NCI-H1436 (cell line): Measurements from ENCODE around the gene CCDC88C.
A peak's percentile ranks its signal among the peaks of the same experiment; 100 is the strongest.
"Not testable (repeated sequence)": the region's sequence is repeated elsewhere in the genome, so short reads cannot be mapped to it uniquely, and the experiment has no call there.

Source experiments
- DNase-seq: peaks from one replicate; lab custom pipeline; 2025; lab: John Stamatoyannopoulos, UW

CCDC88C gene

DNA sequence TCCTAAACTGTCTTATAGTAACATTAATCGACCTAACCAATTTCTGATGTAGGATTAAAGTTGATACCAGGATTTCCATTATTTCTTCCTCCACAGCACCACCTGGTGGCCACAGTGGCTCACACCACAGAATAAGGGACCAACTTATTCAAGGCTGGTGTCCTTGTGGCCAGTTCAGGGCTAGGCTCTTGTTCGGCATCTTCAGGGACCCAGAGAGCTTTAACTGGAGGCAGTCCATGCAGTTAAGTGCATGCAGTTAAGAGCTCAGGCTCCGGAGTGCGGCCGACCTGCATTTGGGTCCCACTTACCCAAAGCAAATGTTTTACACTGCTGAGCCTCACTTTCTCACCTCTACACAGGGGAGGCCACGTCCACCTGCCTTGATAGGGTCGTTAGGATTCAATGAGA is 131.1 kb downstream of the CCDC88C start:
- DNase-seq: peak; percentile 36

DNA sequence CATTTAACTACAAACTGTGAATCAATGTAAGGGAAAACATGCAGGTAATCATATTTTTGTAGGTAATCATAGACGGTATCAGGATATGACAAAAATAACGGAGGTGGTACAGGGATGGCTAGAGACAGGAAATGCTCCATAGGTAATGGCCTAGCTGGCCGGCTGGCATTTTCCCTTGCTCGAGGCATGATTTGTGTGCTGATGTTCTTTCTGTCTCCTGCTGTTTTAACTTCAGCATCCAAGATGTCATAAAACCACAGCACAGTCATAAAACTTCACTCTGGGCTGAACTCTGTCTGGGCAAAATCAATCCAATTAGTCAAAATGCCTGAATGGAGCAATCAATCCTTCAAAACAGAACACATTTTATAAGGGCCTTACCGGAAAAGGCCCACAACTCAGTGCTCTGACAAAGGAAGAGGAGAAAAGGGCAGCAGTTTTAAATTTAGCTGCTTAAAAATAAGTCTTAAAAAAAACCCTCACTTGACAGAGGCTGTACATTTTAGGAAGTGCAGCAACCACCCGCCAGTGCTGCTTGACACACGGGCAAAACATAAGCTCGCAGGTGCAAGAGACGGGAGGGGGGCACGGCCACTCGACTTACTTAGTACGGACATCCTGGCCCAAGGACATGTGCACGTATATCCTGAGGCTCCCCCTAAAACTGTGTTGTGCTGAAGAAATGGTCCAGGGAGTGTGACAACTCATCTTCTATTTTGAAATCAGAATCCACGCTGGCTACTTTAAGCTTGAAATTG is 132.7 kb downstream of the CCDC88C start:
- no peak for DNase-seq

DNA sequence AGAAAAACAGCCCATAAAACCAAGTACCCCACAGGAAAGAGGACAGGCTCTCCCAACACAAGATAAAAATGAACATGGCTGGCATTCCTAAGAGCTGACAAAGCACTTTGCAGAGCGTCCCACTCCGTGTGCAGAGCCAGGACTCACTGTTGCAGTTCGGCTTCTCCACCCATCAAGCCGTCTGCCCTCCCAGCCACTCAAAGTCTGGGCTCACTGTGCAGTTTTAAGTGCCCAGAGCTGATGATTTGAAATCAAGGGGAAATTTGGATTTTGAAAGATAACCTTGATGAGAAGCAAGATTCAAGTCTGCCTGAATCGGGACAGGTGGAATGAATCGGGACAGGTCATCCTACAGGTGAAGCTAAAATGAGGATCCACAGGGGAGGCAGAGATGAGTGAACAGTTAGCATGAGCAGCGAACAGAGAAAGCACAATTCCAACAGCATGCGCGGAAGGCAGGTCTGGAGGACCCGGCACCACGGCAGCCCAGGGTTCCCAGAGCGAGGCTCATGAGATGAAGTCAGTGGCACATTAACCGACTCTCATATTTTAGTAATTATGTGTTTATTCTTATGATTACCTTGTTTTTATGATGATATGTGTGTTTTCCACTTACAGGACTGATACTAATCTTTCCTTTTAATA is 133.4 kb downstream of the CCDC88C start:
- no peak for DNase-seq

DNA sequence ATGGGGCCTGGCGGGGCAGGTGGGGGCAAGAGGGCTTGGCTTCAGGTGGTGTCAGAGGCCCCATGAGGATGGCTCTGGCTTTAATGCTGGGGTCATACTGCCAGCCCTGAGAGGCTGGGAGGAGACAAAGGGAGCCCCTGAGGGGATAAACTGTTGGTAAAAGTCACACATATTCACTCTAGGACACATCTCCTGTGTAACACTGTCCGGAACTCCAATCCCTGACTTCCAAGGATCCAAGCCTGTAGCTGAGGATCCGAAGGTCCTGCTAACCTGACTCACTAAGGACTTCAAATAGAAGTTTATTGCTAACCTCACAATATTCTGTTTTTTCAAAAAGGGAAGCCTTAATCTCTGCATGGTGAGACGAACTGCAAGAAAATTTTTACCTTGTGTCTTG is 134.0 kb downstream of the CCDC88C start:
- DNase-seq: no peak

DNA sequence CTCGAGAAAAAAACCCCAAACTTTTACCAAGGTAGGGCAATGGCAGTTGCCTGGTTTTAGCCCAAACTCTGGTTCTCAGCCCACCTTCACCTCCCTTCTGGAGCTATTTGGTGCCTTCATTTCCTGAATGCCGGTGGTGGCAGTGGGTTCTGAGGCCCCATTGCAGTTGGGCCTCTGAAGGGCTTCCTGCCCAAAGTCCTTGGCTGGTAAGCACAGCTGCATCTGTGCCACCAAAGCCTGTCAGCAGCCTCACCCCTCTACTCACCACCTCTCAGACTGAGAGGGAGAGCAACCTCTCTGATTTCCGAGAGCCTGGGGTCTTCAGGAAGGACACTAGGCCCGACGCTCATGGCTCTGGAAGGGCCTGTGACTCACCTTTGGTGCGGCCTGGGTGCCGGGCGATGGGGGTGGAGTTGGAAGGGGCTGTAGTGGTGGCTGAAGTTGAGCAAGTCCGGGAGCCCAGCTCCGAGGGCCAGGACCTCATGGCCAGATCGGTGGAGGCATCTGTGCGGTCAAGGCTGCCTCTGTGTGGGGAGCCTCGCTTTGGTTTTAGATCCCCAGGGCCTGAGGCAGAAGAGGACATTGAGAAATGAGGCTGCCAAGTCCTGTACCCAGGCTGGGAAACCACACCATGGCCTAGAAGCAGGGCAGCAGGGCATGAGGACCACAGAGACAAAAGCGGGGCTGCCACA is 134.5 kb downstream of the CCDC88C start:
- DNase-seq: no peak

DNA sequence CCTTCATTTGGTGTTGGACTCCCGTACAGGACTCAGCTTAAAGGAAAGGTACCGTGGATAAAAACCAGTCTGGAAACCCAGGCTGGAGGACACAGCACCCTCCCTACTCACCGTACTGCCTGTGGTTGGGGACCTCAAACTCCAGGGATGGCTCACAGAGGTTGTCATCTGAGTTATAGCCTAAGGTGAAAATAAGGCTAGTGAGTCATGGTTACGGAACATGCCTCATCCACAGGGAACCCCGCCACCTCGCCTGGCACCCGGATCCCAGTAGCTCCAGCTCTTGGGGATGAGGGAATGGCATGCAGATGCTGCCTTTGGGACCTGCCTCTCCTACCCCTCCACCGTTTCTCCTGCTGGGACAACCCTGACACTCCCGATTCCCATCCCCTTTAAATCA is 136.3 kb downstream of the CCDC88C start:
- DNase-seq: no peak

DNA sequence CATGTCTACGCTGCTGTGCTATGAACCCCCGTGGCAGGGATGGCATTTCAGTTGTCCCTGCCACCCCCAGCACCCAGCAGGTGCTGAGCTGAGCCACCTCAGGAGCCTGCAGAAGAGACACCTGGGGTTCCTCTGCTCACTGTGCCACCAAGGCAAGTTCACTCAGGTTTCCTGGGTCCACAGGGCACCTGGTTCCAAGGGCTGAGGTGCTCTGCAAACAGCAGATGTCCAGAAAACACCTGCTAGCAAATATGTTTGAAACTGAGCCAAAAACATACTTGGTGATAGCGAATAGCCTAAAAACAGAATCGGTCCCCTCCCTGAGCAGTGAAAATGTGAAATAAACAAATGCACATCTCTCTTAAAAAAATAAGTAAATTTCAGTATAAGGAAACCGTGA is 137.5 kb downstream of the CCDC88C start:
- DNase-seq: no peak

DNA sequence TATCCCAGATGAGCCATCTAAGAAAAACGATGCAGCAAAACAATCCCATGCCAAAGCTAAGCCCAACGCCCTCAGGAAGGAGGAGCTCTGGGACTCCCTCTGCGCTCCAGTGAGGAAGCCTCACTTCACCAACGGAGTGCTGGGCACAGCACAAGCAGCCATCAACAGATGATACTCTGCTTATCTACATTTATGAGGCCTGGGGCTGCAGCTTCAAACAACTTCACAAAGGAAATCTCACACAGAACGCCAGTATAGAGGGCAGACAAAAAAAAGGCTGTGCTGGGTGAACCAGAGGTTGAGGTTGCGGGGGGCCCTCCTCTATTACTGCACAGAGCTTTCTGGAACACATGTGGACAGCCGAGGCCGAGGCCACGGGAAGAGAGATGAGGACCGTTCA is 138.3 kb downstream of the CCDC88C start:
- DNase-seq: no peak

DNA sequence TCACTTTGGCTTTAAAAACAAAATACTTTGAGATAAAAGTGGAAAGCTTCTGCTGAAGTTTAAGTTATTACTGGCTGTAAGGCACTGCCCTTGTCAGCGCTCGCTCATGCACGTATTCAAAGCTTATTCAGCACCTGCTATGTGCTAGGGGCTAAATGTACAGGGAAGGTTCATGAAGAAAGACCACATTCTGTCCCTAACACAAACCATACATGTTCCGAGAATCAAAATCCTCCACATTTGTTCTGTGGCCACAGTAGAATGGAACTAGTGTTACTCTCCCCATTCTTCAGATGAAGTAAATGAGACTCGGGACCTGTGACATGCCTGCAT is 139.3 kb downstream of the CCDC88C start:
- DNase-seq: no peak

DNA sequence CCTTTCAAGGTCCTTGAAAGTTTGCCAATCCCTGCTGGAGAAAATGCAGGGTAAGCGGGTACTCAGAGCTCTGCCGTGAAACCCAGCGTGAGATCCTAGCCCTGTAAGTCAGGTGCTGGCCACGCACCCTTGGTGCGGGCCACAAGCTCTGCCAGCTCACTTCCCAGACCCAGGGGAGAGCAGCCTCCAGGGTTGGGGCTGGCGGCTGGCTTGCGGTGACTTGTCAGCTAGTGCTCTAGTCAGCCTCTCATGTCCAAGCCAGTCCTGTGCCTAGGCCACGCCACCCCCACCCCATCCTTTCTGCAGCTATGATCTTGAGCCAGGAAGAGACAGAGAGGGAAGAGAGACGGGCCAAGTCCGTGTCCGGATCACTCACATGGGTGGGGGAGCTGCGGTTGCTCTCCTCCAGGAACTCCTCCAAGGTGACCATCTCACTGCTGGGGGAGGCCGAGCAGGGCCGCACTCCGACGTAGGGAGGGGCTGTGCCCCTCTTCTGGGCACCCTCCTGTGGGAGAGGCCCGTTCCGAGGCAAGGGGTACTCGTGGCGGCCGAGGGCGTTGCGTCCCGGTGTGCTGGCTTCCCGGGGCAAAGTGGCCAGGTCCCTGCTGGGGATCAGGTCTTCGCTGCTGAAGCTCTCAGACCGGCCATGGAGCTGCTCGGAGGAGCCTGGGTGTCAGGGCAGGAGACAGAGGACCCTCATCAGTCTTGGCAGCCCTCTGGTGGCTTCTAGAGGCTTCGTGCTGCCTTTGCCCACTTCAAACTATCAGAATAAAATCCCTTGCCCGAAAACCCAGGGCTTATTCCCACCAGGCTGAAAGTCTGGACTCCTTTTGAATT is 139.9 kb downstream of the CCDC88C start:
- DNase-seq: no peak

DNA sequence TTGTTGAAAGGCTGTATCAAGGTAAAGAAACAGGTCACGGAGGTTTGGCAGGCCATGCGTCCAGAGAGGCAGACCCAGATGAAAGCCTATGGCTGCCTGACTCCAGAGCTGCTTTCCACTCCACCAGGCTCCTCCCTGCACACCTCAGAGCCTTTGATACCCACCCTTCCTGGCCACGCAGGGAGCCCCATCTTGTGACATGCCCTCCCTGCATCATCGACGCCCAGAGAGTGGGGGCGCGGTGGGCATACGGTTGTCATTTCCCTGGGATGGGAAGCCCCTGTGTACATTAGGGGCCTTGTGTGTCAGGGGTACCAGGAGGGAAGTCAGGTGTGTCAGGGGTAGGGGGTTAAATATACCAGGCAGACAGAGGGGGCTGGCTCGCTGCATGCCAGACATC is 142.8 kb downstream of the CCDC88C start:
- DNase-seq: no peak

DNA sequence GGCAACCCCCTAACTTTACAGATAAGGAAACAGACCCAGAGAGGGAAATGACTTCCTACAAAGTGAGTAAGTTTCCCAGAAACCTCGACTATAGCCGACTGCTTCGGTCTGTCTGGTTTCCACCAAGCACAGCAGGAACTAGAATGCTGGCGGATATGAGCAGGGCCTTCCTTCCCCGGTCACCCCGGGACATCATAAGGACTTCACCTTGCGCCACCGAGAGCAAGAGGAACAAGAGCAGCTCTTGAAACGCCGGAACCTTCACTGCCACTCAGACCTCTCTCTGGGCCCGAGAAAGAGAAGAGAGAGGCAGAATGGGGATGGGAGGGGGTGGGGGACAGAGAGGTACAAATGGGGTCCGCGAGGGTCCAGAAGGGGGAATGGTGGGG is 143.7 kb downstream of the CCDC88C start:
- DNase-seq: no peak

DNA sequence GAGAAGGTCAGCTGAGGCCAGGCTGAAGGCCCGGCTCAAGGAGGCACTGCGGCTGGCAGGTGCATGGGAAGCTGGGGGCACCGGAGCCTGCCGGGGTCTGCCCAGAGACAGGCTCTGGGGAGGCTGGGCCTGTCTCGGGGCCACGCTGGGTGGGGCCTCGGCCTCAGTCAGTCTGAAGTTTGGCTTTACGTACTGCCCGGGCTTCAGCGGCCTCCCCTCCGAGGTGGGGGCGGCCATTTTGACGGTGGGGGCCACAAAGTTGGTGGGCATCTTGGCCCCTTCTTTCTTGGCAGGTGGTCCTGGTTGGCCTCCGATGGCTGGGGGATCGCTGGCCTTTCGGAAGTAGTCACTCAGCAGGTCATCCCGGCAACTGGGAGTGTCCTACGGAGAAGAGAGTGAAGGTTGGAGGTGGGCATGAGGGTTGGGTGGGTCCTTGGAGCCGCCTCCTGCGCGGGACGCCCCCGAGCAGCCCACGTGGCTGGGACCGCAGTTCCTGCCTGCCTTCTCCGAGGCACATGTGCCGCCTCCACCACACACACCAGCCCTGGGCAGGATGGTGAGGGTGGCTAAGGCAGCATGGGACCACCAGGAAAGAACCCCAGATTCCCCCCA is 144.2 kb downstream of the CCDC88C start:
- no peak for DNase-seq

DNA sequence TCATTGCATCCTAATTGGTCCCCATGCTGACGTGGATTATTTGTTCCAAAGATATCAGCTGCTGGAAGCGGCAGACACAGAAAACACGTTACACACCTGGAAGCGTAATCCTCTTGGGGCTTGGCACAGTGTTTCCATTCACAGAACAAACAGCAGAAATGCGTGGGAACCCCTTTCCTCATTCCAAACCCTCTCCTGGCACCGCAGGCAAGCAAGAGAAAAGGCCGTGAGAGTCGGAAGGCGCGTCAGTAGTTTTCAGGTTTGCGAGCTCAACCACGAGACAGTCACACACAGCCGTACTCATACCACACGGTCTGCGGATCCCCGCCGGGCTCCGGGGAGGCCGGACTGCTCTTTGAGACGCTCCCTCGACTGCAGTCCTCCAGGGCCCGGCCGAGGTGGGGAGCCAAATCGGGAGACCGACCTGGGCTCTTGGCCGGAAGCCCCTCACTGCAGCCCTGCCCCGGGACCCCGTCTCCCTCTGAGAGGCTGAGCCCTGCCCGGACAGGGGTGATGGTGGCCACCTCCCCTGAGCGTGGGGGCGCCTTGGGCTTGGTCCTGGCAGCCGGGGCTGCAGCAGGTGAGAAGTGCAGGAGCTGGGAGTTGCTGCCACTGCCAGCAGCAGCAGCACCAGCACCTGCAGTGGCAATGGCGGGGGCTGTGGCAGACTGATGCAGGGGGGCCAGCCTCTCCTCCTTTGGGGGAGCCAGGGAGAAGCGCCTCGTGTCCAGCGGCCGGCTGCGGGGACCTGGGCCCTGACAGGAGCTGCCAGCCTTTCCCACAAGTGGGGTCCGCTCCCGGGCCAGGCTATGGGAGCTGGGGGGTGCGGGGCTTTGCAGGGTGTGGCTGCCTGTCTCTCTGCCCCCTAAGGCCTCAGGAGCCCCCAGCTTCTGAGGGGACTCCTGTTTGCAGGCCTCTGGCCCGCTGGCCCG is 145.0 kb downstream of the CCDC88C start:
- no peak for DNase-seq

DNA sequence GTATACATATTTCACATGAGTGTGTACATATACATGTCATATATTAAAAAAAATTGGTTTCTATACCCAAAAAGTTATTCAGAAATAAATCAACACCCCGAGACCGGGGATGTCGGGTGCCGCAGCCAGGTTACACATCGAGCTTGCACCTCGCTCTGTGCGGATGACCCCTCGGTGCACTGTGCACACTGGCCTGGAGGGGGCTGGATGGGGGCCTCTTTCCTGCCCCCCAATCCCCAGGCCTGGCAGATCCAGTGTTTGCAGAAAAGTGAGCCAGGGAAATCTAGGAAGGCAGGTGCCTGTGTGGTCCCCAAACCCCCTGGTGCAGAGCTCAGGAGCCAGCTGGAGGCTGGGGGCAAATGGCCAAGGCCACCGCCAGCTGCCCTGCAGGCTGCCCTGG is 146.0 kb downstream of the CCDC88C start:
- DNase-seq: no peak

DNA sequence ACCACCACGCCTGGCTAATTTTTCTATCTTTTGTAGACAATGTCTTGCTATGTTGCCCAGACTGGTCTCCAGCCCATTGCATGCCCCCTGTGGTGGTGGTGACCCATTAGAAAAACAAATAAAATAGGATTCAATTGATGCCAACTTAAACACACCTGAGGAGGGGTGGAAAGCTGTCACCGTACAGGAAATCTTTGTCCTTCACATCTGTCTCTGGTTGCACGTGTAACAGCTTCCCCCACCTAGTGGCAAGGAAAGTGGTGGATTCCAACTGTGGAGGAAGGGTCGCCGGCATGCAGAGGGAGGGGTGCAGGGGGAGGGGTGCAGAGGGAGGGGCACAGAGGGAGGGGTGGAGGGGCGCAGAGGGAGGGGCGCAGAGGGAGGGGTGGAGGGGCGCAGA is 147.0 kb downstream of the CCDC88C start:
- no peak for DNase-seq

DNA sequence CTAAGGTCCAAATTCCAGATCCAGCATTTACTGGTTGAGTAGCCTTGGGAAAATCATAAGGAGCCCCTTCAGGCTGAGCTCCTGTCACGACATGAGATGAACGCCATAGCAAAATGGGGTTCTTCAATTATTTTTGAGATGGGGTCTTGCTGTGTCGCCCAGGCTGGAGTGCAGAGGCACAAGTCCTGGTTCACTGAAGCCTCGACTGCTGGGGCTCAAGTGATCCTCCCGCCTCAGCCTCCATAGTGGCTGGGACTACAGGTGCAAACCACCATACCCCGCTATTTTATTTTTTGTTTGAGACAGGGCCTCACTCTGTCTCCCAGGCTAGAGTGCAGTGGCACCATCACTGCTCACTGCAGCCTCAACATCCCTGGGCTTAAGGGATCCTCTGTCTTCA is 147.4 kb downstream of the CCDC88C start:
- no peak for DNase-seq

DNA sequence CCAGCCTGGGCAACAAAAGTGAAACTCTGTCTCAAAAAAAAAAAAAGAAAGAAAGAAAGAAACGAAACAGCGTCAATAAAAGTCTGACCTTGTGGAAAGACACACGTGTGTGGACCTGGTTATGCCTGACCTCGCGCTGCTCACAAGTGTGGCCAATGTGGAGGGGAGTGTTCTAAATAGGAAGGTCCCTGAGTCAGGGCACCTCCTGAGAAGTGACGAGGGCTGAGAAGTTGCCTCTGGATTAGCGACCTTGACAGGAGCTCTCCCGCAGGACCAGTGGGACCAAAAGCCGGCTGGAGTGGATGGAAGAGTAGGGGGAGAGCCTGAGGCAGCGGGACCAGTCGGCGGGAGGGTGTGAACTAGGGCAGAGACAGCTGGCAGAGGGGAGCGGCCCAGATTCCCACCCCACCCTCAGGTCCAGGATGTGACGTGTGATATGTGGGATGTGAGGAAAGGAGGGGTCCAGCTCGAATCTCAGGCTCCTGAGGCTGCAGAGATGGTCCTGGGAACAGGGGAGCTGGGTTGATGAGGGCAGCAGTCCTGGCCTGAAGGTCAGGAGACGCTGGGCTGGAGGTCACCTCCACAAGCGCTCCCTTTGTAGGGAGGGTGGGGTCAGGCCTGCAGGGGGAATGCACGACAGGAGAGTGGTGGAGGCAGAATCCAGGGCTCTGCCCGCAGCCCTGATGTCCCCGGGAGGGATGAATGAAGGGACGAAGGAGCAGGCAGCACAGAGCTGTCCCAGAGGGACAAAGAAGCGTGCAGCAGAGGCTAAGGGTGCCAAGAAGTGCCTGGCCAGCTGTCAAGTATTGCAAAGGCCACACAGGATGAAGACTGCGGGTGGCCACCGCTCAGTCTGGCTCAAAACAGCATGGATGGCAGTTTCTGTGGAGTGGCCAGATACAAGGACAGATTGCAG is 148.3 kb downstream of the CCDC88C start:
- no peak for DNase-seq

DNA sequence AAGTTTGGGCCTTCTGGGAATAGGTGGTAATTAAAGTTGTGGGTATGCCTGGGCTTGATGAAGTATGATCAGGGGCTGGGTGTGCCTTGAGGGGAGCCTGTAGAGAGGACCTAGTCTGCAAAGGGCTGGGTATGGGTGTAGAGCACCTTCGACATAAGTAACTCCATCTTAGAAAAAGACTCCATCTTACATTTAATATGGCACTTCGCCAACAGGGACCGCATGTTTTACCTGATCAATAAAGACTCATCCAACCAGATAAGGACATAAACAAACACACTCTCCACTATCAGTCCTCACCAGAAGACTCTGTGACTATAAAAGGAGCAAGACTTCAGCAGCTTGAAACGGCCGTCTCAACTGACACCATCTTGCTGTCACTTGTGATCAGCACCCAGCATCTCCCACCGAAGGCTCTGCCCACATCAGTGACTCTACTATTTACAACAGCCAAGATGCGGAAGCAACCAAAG is 149.6 kb downstream of the CCDC88C start:
- DNase-seq: no peak

DNA sequence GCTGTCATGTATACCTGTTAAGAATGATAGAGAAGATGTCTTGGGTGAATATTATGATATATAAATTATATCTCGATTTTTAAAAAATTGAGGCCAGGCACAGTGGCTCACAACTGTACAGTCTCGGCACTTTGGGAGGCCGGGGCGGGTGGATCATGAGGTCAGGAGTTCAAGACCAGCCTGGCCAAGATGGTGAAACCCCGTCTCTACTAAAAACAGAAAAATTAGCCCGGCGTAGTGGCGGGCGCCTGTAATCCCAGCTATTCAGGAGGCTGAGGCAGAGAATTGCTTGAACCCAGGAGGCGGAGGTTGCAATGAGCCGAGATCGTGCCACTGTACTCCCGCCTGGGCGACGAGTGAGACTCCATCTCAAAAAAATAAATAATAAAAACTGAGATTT is 151.3 kb downstream of the CCDC88C start:
- not testable (repeated sequence) for DNase-seq
